Measurements from ENCODE around the gene PKN3.

Gene PKN3

DNA sequence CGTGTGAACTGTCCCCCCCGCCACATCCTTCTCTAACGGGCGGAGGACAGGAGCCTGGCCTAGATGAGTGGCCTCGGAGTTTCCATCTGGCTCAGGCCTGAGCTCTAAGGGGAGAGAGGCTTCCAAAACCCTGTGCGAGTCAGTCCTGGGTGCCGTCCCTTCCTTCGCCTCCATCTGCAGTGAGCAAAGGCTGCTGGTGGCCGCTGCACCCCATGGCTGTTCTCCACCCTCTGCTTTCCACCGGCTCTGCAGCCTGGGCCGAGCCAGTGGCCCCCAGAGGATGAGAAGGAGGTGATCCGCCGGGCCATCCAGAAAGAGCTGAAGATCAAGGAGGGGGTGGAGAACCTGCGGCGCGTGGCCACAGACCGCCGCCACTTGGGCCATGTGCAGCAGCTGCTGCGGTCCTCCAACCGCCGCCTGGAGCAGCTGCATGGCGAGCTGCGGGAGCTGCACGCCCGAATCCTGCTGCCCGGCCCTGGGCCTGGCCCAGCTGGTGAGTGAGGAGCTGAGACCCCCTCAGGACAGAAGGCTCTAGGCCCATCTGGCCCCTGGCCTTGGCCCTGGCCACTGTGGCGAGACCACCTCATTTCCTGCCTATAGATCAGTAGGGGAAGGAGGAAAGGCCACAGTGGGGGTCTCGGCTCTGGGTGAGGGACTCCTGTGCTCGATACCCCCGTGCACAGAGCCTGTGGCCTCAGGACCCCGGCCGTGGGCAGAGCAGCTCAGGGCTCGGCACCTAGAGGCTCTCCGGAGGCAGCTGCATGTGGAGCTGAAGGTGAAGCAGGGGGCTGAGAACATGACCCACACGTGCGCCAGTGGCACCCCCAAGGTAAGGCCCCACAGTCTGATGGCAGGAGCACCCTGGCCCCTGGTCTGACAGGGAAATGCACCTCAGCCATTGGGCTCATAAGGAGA, 3.0 kb downstream of the PKN3 start:
- no peak for TF ChIP-seq Cebpa-rat (IDR thresholded peaks at IDR 0.05)
- H3K4me3 ChIP-seq, result peak overlapping the region; percentile 93
- H3K9ac ChIP-seq, result peak overlapping the region; percentile 88

DNA sequence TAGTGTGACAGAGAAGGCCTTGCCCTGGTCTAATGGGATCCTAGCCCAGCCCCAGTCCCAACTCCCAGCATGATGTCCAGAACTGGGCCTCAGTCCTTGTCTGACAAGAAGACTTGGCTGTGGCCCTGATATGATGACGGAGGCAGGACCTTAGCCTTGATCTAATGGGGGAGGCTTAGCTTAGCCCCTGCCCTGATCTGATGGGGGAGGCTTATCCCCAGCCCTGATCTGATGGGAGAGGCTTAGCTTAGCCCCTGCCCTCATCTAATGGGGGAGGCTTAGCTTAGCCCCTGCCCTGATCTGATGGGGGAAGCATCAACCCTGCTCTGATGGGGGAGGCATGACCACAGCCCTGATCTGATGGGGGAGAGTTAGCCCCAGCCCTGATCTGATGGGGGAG, 3.7 kb downstream of the PKN3 start:
- Histone ChIP-seq H3K9me3 (no peaks in the 10 kb centered on the region), H3K27ac (peak overlapping the region; percentile 87), H4K20me1 (no peaks in the 10 kb centered on the region), H3K36me3 (peaks cover 53% of the 10 kb centered on the region), H3K27me3 (no peaks in the 10 kb centered on the region), H3K4me3 (no peak overlapping the region), H3K4me2 (peak overlapping the region; percentile 98), H3K9ac (peak overlapping the region; percentile 88), H3K4me1 (peaks cover 52% of the 10 kb centered on the region)
- no peak for TF ChIP-seq Cebpa-rat (IDR thresholded peaks at IDR 0.05)

More for the DNA sequence above, 3.0 kb downstream of the PKN3 start:
- Histone ChIP-seq H3K9me3 (no peaks in the 10 kb centered on the region), H3K27ac (peak overlapping the region; percentile 87), H3K36me3 (peaks cover 46% of the 10 kb centered on the region), H3K4me1 (peaks cover 52% of the 10 kb centered on the region), H3K27me3 (no peaks in the 10 kb centered on the region), H4K20me1 (no peaks in the 10 kb centered on the region), H3K4me2 (peak overlapping the region; percentile 98)

DNA sequence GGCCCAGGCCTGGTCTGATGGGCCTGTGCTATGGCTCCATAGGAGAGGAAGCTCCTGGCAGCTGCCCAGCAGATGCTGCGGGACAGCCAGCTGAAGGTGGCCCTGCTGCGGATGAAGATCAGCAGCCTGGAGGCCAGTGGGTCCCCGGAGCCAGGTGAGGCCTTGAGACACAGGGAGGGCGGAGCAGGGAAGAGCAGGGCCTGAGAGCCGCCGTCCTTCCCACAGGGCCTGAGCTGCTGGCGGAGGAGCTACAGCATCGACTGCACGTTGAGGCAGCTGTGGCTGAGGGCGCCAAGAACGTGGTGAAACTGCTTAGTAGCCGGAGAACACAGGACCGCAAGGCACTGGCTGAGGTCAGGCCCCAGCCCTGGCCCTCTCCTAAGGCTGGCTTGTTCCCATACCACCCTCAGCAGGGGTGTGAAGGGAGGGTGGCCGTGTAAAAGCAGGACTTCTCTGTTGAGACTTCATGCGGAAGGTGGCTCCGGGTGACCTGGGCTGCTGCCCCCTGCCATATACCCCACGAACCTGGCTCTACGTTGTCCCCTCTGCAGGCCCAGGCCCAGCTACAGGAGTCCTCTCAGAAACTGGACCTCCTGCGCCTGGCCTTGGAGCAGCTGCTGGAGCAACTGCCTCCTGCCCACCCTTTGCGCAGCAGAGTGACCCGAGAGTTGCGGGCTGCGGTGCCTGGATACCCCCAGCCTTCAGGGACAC, 4.5 kb downstream of the PKN3 start:
- Histone ChIP-seq H3K4me1 (peaks cover 47% of the 10 kb centered on the region), H3K36me3 (peaks cover 61% of the 10 kb centered on the region), H4K20me1 (no peaks in the 10 kb centered on the region), H3K4me3 (no peak overlapping the region), H3K27ac (peak overlapping the region; percentile 87), H3K27me3 (no peaks in the 10 kb centered on the region), H3K9ac (peak overlapping the region; percentile 88), H3K9me3 (no peaks in the 10 kb centered on the region), H3K4me2 (no peak overlapping the region)
- no peak for TF ChIP-seq Cebpa-rat (IDR thresholded peaks at IDR 0.05)

DNA sequence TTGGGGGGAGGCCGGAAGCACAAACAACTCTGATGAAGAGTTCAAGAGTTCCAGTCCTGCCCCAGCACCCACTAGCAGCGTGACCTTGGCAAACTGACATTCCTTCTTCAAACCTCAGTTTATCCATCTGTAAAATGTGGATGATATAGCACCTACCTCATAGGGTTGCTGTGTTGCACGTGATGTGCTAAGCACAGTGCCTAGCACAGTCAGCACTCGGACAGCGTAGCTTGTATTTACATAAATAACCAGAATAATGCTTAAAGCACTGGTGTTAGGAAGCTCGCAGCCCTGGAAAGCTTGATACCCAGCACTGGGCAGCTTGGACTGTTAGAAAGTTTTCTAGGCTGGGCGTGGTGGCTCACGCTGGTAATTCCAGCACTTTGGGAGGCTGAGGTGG, 5.1 kb downstream of the PKN3 start:
- Histone ChIP-seq H3K27ac (peak overlapping the region; percentile 87; the same call in 1 of the 2 replicates), H3K9me3 (no peaks in the 10 kb centered on the region), H3K9ac (no peak overlapping the region), H3K4me2 (no peak overlapping the region), H4K20me1 (no peaks in the 10 kb centered on the region), H3K4me3 (no peak overlapping the region), H3K4me1 (peaks cover 44% of the 10 kb centered on the region), H3K27me3 (no peaks in the 10 kb centered on the region), H3K36me3 (peaks cover 67% of the 10 kb centered on the region)
- no peak for TF ChIP-seq Cebpa-rat (IDR thresholded peaks at IDR 0.05)

DNA sequence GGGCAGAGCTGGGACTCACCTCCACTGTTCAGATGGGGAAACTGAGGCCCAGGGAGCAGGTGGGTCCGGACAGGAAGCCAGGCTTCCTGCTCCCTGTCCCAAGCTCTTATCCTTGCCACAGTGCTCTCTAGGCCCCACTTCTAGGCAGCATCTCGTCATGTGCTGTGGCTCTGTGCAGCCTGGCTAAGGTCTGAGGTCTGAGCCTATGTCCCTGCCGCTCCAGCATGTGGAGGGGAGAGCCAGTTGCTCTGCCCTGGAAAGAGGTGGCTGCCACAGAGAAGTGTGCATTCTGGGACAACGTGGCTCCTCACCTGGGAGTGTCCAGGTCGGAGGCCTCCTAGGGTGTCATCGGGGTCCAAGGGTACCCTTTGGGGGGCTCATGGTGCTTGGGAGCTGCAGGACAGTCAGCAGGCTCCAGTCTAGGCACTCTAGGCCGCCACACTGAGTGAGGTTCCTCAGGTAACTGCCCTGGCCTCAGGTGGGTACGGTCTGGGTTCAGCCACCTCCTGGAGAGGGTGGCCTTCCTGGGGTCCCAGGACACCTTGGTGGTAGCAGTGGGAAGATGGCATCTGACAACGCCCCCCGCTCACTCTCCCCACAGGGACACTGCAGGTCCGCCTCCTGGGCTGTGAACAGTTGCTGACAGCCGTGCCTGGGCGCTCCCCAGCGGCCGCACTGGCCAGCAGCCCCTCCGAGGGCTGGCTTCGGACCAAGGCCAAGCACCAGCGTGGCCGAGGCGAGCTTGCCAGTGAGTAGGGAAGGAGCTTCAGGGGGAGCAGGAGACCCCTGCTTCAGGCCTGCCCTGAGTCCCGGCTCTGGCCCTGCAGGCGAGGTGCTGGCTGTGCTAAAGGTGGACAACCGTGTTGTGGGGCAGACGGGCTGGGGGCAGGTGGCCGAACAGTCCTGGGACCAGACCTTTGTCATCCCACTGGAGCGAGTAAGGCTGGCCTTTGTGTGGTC, 10.4 kb downstream of the PKN3 start:
- H3K36me3 ChIP-seq, result peaks cover 93% of the 10 kb centered on the region
- H3K27ac ChIP-seq, result no peak overlapping the region
- H3K4me1 ChIP-seq, result peaks cover 7% of the 10 kb centered on the region; the same call in 1 of the 2 replicates
- no peaks in the 10 kb centered on the region for H4K20me1 ChIP-seq
- H3K4me3 ChIP-seq, result no peak overlapping the region
- H3K9me3 ChIP-seq, result no peaks in the 10 kb centered on the region
- no peaks in the 10 kb centered on the region for H3K27me3 ChIP-seq
- TF ChIP-seq Cebpa-rat (IDR thresholded peaks at IDR 0.05), result no peak
- H3K9ac ChIP-seq, result no peak overlapping the region
- H3K4me2 ChIP-seq, result no peak overlapping the region

DNA sequence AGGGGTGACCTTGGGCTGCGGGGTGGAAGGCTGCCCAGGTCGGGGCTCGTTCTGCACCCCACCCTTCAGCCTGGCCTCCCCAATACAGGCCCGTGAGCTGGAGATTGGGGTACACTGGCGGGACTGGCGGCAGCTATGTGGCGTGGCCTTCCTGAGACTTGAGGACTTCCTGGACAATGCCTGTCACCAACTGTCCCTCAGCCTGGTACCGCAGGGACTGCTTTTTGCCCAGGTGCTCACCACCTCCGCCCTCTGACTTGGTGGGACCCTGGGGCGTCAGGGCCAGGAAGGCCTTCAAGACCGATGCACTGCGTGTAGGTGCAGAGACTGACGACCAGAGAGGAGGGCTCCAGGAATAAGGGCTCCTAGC, 11.1 kb downstream of the PKN3 start:
- H3K9ac ChIP-seq, result no peak overlapping the region
- H3K27me3 ChIP-seq, result no peaks in the 10 kb centered on the region
- no peaks in the 10 kb centered on the region for H3K9me3 ChIP-seq
- H3K4me2 ChIP-seq, result no peak overlapping the region
- H3K36me3 ChIP-seq, result peaks cover 95% of the 10 kb centered on the region
- no peak overlapping the region for H3K27ac ChIP-seq
- no peak overlapping the region for H3K4me3 ChIP-seq
- TF ChIP-seq Cebpa-rat (IDR thresholded peaks at IDR 0.05), result no peak
- H3K4me1 ChIP-seq, result peaks cover 7% of the 10 kb centered on the region; the same call in 1 of the 2 replicates
- H4K20me1 ChIP-seq, result no peaks in the 10 kb centered on the region

DNA sequence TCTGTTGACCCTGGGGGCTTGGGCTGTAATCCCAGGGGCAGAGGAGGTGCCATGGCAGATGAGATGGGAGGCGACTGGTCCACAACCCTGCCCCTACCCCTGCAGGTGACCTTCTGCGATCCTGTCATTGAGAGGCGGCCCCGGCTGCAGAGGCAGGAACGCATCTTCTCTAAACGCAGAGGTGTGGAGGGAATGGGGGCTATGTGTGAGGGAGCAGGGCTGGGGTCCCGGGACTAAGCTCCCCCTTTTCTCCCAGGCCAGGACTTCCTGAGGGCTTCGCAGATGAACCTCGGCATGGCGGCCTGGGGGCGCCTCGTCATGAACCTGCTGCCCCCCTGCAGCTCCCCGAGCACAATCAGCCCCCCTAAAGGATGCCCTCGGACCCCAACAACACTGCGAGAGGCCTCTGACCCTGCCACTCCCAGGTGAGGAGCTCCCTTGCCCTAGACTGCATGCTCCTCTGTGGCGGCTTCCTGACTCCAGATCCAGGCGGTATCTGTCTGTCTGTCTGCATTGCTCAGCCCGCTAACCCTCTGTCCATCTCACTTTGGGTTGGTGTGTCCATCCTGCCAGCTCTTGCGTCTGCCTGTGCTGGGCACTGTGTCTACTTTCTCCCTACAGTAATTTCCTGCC, 11.8 kb downstream of the PKN3 start:
- H3K4me3 ChIP-seq, result no peak overlapping the region
- H3K4me2 ChIP-seq, result no peak overlapping the region
- H3K27me3 ChIP-seq, result no peaks in the 10 kb centered on the region
- no peaks in the 10 kb centered on the region for H3K9me3 ChIP-seq
- H3K36me3 ChIP-seq, result peaks cover 95% of the 10 kb centered on the region
- H3K27ac ChIP-seq, result no peak overlapping the region
- peaks cover 7% of the 10 kb centered on the region; the same call in 1 of the 2 replicates for H3K4me1 ChIP-seq
- no peak for TF ChIP-seq Cebpa-rat (IDR thresholded peaks at IDR 0.05)
- H3K9ac ChIP-seq, result no peak overlapping the region
- no peaks in the 10 kb centered on the region for H4K20me1 ChIP-seq

DNA sequence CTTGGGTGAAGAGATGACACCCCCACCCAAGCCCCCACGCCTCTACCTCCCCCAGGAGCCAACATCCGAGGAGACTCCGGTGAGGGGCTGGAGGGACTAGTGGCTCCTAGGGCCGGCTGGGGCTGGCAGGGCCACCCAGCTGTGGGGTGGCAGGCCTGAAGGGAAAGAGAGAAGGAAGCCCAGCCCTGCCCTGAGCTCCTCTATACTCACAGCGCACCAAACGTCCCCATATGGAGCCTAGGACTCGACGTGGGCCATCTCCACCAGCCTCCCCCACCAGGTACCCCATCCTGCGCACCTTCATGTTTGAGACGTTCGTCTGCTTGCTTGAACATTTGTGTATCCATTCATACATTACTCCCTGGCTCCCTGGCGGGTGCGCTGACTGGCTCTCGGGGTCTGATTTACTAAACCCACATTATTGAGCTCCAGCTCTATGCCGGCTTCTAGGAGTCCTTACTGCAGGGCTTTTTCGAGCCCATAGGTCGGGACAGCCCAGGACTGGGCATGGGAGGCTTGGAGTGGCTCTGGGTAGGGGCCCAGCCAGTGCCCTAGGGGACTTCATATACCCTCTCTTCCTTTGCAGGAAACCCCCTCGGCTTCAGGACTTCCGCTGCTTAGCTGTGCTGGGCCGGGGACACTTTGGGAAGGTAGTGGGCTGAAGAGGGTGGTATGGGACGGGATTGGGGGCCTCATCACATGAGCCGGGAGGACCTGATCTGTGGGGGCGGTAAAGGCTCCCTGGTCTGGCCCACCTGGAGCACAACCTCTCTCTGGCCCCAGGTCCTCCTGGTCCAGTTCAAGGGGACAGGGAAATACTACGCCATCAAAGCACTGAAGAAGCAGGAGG, 12.5 kb downstream of the PKN3 start:
- Histone ChIP-seq H4K20me1 (no peaks in the 10 kb centered on the region), H3K36me3 (peaks cover 99% of the 10 kb centered on the region), H3K27me3 (no peaks in the 10 kb centered on the region), H3K9me3 (no peaks in the 10 kb centered on the region), H3K4me2 (no peak overlapping the region), H3K9ac (0 out of 2 replicates have a peak overlapping the region, but pooled peaks have one; percentile 6), H3K4me1 (peaks cover 13% of the 10 kb centered on the region), H3K27ac (no peak overlapping the region), H3K4me3 (no peak overlapping the region)
- TF ChIP-seq Cebpa-rat (IDR thresholded peaks at IDR 0.05), result no peak

Data from BLaER1 (cell line).